OCI-LY3 (cell line): ENCODE results near the gene TJP3.

Source experiments
- H2AFZ ChIP-seq: fragments of 200-600, 300-600 bp; shearing (Covaris generic); 2 replicates; pipeline ENCODE4 v1.6.0; 2014; ENCODE audit warnings: antibody characterized with exemption, low read depth, low read length
- H3K27ac ChIP-seq: fragments of 200-600, 300-600 bp; sonication (generic); 2 replicates; pipeline ENCODE4 v1.5.1; 2014; ENCODE audit warnings: mild to moderate bottlenecking, low read length, moderate library complexity, mixed read lengths
- H3K27me3 ChIP-seq: fragments of 200-600, 300-600 bp; sonication (generic); 2 replicates; pipeline ENCODE4 v1.6.1; 2014; ENCODE audit warnings: low read depth, low read length, mixed read lengths
- H3K36me3 ChIP-seq: fragments of 200-600, 300-600 bp; sonication (generic); replicated peaks from 2 replicates; pipeline ENCODE3; 2014; ENCODE audit warnings: low read depth, low read length, mixed read lengths
- H3K4me1 ChIP-seq: fragments of 300-600, 200-600 bp; sonication (generic); 2 replicates; pipeline ENCODE4 v1.6.1; 2014; ENCODE audit warnings: low read length, mixed read lengths
- H3K4me2 ChIP-seq: fragments of 200-600, 300-600 bp; sonication (generic); 2 replicates; pipeline ENCODE4 v1.6.1; 2014; ENCODE audit warnings: low read length, mixed read lengths
- H3K4me3 ChIP-seq: fragments of 300-600, 200-600 bp; sonication (generic); 2 replicates; pipeline ENCODE4 v1.5.1; 2014; ENCODE audit warnings: antibody characterized with exemption, mild to moderate bottlenecking, low read length, moderate library complexity
- H3K79me2 ChIP-seq: fragments of 300-600, 200-600 bp; shearing (Covaris generic); 2 replicates; pipeline ENCODE4 v1.6.1; 2014; ENCODE audit warnings: mild to moderate bottlenecking, low read length, mixed read lengths
- H3K9ac ChIP-seq: fragments of 300-600, 200-600 bp; shearing (Covaris generic); 2 replicates; pipeline ENCODE4 v1.6.0; 2014; ENCODE audit warnings: mild to moderate bottlenecking, low read length, moderate library complexity
- H3K9me3 ChIP-seq: fragments of 200-600, 300-600 bp; shearing (Covaris generic); 2 replicates; pipeline ENCODE4 v1.6.1; 2014; ENCODE audit warnings: low read length, mixed read lengths; ENCODE audit not compliant: insufficient read depth
- H4K20me1 ChIP-seq: fragments of 200-600, 300-600 bp; sonication (generic); 2 replicates; pipeline ENCODE4 v1.6.1; 2016; ENCODE audit warnings: low read length, mixed read lengths; ENCODE audit not compliant: insufficient read depth
- EZH2phosphoT487 ChIP-seq: fragments of 200-600 bp; shearing (Covaris generic); IDR thresholded peaks from 2 replicates; pipeline ENCODE4 v1.6.1; 2018; ENCODE audit warnings: antibody characterized with exemption, mixed run types, low read depth
- TF ChIP-seq, protein P1 (sequence below): fragments of 200-600, 300-600 bp; sonication (generic); IDR thresholded peaks from 2 replicates; pipeline ENCODE4 v1.5.1; 2014; ENCODE audit warnings: antibody characterized with exemption, low read length, low read depth

Gene TJP3

DNA sequence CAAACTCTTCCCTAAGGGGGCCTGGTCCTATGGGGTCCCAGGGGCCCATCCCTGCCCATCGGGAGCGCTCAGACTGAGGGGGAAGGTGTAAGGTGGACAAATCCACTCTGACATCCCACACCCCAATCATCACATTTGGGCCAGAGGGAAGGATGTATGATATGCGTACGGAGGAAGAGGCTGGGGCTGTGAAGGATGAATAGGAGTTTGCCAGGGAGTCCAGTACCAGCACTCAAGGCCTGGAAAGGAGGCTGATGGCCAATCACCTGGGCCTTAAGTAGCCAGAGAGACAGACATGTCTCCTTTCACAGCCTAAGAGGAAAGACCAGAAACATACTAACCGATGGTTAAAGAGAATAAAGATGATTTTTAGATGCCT lies 14.9 kb downstream of the TJP3 start:
- H3K27me3 ChIP-seq, result peaks cover 13% of the 10 kb centered on the region
- H4K20me1 ChIP-seq, result no peaks in the 10 kb centered on the region
- H3K9ac ChIP-seq, result no peak overlapping the region
- no peak overlapping the region for H3K4me3 ChIP-seq
- no peaks in the 10 kb centered on the region for H3K9me3 ChIP-seq
- no peaks in the 10 kb centered on the region for H3K36me3 ChIP-seq
- H3K4me1 ChIP-seq, result no peaks in the 10 kb centered on the region
- no peak overlapping the region for H3K27ac ChIP-seq
- TF ChIP-seq EZH2phosphoT487, result no peak
- TF ChIP-seq, protein P1, sequence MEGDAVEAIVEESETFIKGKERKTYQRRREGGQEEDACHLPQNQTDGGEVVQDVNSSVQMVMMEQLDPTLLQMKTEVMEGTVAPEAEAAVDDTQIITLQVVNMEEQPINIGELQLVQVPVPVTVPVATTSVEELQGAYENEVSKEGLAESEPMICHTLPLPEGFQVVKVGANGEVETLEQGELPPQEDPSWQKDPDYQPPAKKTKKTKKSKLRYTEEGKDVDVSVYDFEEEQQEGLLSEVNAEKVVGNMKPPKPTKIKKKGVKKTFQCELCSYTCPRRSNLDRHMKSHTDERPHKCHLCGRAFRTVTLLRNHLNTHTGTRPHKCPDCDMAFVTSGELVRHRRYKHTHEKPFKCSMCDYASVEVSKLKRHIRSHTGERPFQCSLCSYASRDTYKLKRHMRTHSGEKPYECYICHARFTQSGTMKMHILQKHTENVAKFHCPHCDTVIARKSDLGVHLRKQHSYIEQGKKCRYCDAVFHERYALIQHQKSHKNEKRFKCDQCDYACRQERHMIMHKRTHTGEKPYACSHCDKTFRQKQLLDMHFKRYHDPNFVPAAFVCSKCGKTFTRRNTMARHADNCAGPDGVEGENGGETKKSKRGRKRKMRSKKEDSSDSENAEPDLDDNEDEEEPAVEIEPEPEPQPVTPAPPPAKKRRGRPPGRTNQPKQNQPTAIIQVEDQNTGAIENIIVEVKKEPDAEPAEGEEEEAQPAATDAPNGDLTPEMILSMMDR, result no peak
- H3K4me2 ChIP-seq, result no peak overlapping the region
- no peak overlapping the region for H2AFZ ChIP-seq
- H3K79me2 ChIP-seq, result no peaks in the 10 kb centered on the region

DNA sequence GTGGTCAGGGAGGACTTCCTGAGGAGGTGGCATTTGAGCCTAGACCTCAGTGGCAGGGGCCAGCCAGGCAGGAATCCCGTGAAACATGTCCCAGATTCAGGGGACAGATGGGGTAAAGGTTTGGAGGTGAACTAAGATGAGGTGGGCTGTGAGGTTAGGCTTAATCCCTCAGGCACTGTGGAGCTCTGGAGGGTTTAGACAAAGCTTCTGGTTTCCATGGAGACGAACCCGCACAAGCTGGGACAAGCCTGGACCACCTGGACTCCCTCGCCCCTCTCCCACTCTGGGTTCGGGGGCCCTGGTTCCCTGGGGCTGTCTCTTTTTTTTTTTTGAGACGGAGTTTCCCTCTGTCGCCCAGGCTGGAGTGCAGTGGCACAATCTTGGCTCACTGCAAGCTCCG lies 15.7 kb downstream of the TJP3 start:
- no peaks in the 10 kb centered on the region for H3K36me3 ChIP-seq
- no peak overlapping the region for H3K4me2 ChIP-seq
- no peaks in the 10 kb centered on the region for H3K79me2 ChIP-seq
- H2AFZ ChIP-seq, result no peak overlapping the region
- no peaks in the 10 kb centered on the region for H4K20me1 ChIP-seq
- TF ChIP-seq, protein P1, result no peak
- no peak for TF ChIP-seq EZH2phosphoT487
- H3K27ac ChIP-seq, result no peak overlapping the region
- no peak overlapping the region for H3K4me3 ChIP-seq
- H3K4me1 ChIP-seq, result no peaks in the 10 kb centered on the region
- no peaks in the 10 kb centered on the region for H3K9me3 ChIP-seq
- H3K27me3 ChIP-seq, result peaks cover 13% of the 10 kb centered on the region
- no peak overlapping the region for H3K9ac ChIP-seq

DNA sequence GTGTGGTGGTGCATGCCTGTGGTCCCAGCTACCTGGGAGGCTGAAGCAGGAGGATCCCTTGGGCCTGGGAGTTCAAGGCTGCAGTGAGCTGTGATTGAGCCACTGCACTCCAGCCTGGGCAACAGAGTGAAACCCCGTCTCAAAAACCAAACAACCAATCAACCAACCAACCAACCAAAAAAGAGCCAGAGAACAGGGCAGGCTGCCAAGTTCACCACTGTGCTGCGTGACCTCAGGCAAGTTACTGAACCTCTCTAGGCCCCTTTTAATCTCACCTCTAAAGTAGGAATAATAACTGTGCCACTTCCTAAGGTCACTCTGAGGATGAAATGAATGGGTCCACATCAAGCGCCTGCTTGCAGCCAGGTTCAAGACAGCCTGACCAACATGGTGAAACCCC lies 16.9 kb downstream of the TJP3 start:
- no peak overlapping the region for H3K9ac ChIP-seq
- H2AFZ ChIP-seq, result no peak overlapping the region
- no peak overlapping the region for H3K4me2 ChIP-seq
- no peaks in the 10 kb centered on the region for H3K9me3 ChIP-seq
- no peaks in the 10 kb centered on the region for H3K79me2 ChIP-seq
- no peaks in the 10 kb centered on the region for H3K36me3 ChIP-seq
- no peak overlapping the region for H3K27ac ChIP-seq
- no peak overlapping the region for H3K4me3 ChIP-seq
- H3K4me1 ChIP-seq, result no peaks in the 10 kb centered on the region
- TF ChIP-seq, protein P1, result no peak
- TF ChIP-seq EZH2phosphoT487, result no peak
- peaks cover 10% of the 10 kb centered on the region for H3K27me3 ChIP-seq
- H4K20me1 ChIP-seq, result no peaks in the 10 kb centered on the region

DNA sequence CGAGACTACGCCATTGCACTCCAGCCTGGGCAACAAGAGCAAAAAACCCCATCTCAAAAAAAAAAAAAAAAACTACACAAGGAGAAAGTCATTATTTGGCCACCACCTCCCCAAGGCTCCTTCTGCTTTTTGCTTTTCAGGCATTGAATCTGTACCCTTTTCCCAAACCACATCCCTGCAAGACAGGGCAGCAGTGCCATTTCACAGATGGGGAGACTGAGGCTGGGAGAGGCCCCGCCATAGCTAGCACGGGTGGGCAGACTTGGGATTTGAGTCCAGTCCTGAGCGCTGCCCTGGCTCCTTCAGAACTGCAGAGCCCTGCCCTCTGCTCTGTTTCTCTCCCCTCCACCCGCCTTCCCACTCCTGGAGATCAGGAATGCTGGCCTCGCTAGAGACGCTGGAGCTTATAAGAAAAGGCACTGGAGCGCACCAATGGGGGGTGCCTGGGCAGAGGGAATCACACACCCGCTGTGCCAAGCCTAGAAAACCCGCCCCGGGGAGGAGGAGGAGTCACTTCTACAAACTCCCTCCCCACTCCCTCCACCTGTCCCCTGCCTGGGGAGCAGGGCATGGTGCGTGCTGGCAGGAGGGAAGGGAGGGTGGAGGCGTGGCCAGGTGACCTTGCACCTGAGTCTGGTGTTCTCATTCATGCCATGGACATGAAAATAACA lies 17.6 kb downstream of the TJP3 start:
- no peaks in the 10 kb centered on the region for H4K20me1 ChIP-seq
- no peaks in the 10 kb centered on the region for H3K79me2 ChIP-seq
- H3K4me2 ChIP-seq, result no peak overlapping the region
- no peaks in the 10 kb centered on the region for H3K36me3 ChIP-seq
- no peak overlapping the region for H3K27ac ChIP-seq
- no peak overlapping the region for H3K4me3 ChIP-seq
- no peak overlapping the region for H3K9ac ChIP-seq
- H3K9me3 ChIP-seq, result no peaks in the 10 kb centered on the region
- no peak for TF ChIP-seq EZH2phosphoT487
- TF ChIP-seq, protein P1, result no peak
- H3K27me3 ChIP-seq, result peaks cover 6% of the 10 kb centered on the region; the same call in 1 of the 2 replicates
- no peaks in the 10 kb centered on the region for H3K4me1 ChIP-seq
- H2AFZ ChIP-seq, result no peak overlapping the region
